Fibroblast of peridontal ligament (primary cell): Measurements from ENCODE around the gene ACKR3.
A peak's percentile ranks its signal among the peaks of the same experiment; 100 is the strongest.

ENCODE experiments used
- DNase-seq: peaks from one replicate; pipeline ENCODE4 v3.0.0-alpha.2; 2010; ENCODE audit errors: extremely low read depth

Gene ACKR3

DNA sequence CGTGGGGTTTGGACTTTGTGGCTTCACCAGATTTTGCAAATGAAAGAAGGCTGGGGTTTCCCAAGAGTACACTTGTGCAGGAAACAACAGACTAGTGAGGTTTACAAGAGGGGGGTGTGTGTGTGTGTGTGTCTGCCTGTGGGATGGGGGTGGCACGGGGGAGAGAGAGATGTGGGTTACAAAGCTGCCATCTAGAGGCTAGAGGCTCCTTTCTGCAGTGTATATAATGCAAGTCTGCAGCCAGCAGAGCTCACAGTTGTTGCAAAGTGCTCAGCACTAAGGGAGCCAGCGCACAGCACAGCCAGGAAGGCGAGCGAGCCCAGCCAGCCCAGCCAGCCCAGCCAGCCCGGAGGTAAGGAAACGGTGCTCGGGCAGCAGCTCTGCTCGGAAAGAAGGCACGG lies at the start of gene ACKR3:
ACKR3 (plus strand) TSS at position 253 of the 401 bp plus-strand sequence. CDS start 10,641 bp downstream, outside the sequence.
- peak; percentile 65 for DNase-seq

GRCh38 chr2:236521556-236521955 lies 48.1 kb upstream of the ACKR3 start:
- DNase-seq: no peak

DNA sequence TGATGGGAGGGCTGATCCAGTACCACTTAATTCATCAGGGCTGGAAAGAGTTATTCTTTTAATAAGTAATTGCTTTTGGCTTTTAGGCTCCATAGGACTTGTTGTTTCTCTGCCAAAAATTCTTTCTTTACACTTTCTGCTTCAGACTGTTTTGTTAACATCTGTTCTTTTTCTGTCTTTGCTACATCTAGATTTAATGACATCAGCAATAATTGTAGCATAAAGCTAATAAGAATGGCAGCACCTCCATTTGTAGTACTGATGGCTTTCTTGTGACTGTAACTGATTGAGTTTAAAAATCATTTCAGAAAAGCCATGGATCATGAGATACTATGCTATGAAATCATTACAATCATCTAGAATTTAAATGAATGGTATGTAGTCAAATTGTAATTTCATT lies 46.4 kb upstream of the ACKR3 start:
- no peak for DNase-seq

DNA sequence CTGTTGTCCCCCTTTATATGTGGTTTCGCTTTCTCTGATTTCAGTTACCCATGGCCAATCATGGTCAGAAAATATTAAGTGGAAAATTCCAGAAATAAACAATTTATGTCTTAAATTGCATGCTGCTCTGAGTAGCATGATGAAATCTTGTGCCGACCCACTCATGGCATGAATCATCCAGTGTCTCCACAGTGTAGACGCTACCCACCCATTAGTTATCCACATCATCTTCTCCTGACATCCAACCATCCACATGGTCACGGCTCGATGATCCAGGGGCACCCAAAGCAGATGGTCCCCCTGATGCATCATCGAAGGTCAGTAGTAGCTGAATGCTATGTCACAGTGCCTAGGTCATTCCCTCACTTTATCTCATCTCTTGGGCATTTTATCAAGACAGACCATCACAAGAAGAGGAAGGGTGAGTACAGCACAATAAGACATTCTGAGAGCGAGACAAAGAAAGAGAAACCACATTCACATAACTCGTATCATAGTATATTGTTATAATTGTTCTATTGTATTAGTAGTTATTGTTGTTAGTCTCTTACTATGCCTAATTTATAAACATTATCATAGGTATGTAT lies 44.1 kb upstream of the ACKR3 start:
- no peak for DNase-seq

DNA sequence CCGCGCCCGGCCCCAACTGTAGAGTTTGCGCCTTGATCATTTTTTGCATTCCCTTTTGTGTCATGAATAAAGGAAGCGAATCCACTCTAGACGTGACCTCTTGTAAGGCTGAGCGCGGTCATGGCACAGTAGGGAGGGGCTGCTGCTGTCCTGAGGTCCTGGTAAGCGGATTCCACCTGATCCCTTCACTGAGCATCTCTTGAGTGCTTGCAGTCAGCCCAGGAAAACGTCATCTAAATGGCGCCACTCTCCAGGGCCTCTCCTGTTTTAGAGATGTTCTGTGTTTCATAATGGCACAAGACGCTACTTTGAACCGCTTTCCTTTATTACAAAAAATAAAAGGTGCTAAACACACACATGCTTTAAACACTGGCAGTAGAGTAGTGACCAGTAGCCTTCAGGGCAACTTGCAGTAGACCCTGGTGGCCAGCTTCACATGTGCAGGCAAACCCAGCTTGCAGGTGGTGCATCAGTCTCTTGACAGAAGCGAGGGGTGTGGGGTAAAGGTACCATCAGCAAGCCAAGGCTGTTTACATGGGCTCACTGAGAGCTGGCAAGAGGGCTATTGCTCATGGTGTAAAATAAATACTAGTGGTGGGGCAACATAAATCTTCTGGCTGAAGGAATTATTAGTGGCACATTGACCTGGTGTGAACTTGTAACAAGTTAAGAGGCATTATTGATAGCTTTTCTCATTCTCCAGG lies 43.0 kb upstream of the ACKR3 start:
- no peak for DNase-seq

- no peak for DNase-seq
These were observed 42.4 kb upstream of the ACKR3 start for GRCh38 chr2:236527159-236527630.

DNA sequence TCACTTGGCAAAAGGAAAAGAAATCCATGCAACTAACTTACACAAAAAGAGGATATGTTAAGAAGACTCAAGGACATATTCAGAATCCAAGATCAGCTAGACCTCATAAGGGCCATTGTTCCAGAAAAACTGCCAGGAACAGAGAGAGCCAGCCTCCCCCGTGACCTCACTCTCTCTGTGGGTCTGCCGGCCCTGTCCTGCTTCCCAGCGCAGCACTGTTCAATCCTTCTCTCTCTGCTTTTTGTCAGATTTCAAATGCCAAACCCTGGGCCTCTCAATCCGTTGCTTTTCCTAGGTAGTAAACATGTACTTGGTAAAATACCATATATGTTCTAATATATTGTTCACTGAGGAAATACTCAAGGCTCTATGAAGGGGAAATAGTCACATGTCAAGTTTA lies 40.0 kb upstream of the ACKR3 start:
- no peak for DNase-seq

DNA sequence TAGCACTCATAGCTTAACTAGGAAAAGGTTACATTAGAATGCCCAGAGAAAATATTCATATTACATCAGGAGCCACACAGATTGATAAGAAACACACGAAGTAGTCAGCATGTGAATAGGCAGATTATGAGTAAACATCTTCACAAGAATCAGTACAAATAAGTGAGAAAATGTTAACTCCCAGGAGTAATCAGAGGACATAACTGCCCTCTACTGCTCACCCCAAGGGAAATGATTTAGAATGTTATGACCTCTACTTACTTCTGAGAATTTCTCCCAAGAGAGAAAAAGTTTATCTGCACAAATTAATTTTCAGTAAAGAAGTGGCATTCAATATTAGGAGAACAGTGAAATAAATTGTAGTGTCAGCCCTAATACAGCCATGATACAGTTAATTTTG lies 39.1 kb upstream of the ACKR3 start:
- DNase-seq: no peak

GRCh38 chr2:236531195-236531594 lies 38.4 kb upstream of the ACKR3 start:
- no peak for DNase-seq

- no peak for DNase-seq
These were observed 37.6 kb upstream of the ACKR3 start for GRCh38 chr2:236531996-236532395.

DNA sequence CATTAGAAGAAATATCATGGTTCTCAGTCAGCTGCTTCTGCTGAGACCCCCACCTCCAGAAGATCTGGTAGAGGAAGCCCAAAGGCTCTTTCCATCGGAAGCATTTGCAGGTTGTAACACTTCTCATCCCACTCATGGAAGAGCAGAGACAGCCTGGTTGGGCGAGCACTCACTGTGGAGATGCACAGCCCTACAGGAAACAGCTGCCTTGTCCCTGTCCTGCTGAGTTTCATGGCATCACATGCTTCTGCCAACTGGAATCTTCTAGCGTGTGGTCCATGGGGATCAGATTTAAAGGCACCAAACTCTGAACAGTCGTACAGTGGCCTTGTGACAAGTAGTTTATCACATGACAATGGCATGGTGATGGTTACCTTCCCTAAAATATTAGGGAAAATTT lies 36.3 kb upstream of the ACKR3 start:
- DNase-seq: no peak

- peak; percentile 16 for DNase-seq
These were observed 34.6 kb upstream of the ACKR3 start for GRCh38 chr2:236535024-236535423.

- no peak for DNase-seq
These were observed 32.8 kb upstream of the ACKR3 start for GRCh38 chr2:236536727-236537398.

DNA sequence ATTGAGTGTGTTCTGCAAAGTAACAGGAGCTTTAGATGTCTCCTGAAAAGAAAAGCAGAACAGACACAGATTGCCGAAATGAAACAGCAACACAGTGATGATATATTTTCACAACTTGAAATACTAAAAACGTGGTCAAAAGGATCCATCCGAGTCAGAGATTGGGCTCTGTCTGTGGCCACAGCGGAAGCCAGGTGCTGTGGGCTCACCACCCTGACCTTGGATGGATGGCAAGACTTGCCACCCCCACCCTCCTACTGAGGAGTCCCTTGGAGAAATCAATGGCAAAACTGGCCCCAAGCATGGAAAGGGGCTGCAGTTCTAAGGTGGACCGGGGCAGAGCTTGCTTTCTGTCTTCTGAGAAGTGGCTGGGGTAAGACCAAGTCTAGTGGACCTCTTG lies 31.4 kb upstream of the ACKR3 start:
- DNase-seq: no peak

GRCh38 chr2:236541008-236541562 lies 28.5 kb upstream of the ACKR3 start:
- peak; percentile 48 for DNase-seq

DNA sequence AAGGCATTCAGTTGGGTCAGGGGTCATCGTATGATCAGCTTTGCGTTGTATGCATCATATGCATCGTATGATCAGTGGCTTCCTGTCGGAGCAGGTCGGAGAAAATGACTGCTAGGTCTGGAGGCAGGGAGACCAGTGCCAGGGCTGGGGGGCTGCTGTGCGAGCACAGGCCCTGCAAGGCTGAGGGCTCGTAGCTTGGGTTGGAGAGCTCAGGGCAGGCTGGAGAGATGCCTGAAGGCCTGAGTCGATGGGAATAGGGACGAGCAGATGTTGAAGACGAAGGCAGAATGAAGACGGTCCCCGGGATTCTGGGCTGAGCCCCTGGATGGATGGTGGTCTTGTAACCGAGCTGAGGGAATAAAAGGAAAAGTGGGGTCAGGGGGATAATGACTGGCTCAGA lies 25.3 kb upstream of the ACKR3 start:
- DNase-seq: no peak

DNA sequence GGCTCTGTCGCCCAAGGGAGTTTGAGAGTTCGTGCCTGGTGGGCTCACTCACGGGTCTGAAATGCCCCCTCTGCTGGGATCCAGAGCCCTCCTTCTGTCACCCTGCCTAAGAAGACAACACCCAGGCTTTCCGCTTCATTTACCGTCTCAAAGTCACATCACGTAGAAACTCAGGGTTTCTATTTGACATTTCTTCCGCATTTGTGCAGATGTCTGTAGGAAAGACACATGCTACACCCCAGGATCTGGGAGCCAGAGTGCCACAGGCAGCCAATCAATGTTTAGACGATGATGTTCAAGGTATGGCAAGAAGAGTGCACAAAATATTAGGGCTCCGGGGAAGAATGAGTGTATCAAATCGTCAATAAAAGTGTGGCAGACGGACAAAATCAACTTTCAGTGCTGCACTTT lies 24.4 kb upstream of the ACKR3 start:
- no peak for DNase-seq

DNA sequence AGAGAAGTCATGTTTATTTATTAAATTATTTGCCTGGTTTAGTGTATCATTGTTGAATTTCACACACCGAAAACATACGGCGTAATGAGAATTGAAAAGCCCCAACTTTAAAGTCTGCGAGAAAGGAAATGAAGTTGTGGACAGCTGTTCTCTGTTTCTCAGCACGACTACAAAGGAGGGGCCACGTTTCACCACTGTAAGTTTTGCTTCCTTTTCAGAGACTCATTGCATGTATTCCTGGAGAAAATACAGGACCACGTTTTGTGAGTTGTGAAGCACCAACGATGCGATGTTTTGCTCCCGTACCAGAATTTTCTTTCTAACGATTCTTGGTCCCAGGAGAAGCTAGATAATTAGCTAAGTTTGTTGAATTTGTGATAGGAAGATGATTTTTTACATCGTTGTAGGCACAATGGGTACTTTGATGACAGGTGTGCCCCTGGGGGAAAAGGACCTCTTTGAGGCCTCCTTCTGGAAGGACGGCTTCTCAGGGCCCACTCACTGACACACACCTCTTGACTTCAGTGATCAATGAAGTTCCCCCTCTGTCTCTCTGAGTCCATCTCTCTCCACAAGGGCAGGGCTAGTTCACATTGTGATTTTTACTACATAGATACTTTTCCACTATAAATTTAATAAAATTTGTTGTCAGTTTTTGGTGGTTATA lies 23.7 kb upstream of the ACKR3 start:
- DNase-seq: no peak

GRCh38 chr2:236546561-236547002 lies 23.0 kb upstream of the ACKR3 start:
- no peak for DNase-seq

- DNase-seq: no peak
These were observed 21.9 kb upstream of the ACKR3 start for GRCh38 chr2:236547725-236548124.

- DNase-seq: peak; percentile 80
These were observed 21.3 kb upstream of the ACKR3 start for GRCh38 chr2:236548179-236548921.
